NCI-H2081 (cell line): ENCODE measurements around the gene RYR3.
A peak's percentile ranks its signal among the peaks of the same experiment; 100 is the strongest.
"Not testable (repeated sequence)": the region's sequence is repeated elsewhere in the genome, so short reads cannot be mapped to it uniquely, and the experiment has no call there.

Source experiments
- DNase-seq, 2 experiments: peaks; one replicate each; lab custom pipeline; 2025; lab: John Stamatoyannopoulos, UW

The RYR3 gene

GRCh38 chr15:33584797-33585196 lies 274.0 kb downstream of the RYR3 start:
- no peak for DNase-seq

DNA sequence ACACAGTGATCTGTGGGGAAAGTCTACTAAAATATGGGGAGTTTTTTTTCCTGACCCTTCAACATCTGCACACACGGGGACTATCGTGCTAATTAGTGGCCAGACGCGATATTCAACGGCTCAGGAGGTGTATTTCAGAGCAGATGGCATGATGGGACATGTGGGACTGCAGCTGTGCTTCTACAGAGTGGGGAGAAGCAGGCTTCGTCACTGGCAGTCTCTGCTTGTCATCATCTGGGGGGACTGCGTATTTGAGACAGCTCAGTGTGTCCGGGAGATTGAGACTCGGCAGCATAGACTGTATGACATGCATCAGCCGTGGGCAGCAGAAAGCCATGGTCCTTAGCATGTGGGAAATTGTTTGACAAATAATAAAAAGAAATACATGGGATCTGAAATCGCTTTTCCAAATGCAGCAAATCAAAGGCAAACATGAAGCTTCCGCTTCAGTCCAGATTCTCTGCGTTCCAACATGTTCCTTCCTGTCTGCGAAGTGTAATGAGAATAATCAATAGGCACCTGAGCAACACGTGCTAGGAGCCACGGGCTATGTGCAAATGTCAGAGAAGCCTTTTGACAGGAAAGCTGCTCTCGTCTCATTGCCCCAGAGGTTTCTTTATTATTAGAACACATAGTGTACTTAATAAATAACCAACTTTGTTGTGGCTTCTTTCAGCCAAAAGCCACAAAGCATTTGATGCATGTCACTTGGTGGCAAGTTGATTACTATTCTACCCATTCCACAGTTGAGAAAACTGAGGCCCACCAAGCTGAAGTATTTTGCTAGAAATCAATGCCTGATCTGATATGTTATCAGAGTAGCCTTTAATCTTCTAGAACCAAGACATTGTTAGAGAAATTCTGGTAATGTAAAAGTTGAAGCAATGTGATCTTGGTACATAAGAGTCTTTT lies 276.3 kb downstream of the RYR3 start:
- DNase-seq: no peak

GRCh38 chr15:33587773-33588172 lies 277.0 kb downstream of the RYR3 start:
- DNase-seq: no peak

DNA sequence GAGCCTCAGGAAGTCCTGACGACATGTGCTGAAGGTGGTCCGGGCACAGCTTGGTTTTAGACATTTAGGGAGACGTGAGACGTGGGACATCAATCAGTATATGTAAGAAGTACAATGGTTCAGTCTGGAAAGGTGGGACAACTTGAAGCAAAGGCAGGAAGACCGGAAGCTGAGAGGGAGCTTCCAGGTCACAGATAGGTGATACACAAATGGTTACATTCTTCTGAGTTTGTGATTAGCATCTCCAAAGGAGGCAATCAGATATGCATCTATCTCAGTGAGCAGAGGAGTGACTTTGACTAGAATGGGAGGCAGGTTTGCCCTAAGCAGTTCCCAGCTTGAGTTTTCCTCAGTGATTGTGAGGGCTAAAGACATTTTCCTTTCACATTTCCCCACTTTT lies 282.1 kb downstream of the RYR3 start:
- DNase-seq: no peak

- not testable (repeated sequence) for DNase-seq
These were observed 287.6 kb downstream of the RYR3 start for GRCh38 chr15:33598382-33598781.

GRCh38 chr15:33600212-33600611 lies 289.4 kb downstream of the RYR3 start:
- DNase-seq: no peak

- no peak for DNase-seq
These were observed 290.7 kb downstream of the RYR3 start for GRCh38 chr15:33601461-33601860.

GRCh38 chr15:33608714-33609113 lies 297.9 kb downstream of the RYR3 start:
- DNase-seq: no peak

- no peak for DNase-seq
These were observed 302.0 kb downstream of the RYR3 start for GRCh38 chr15:33612721-33613304.

- DNase-seq: no peak
These were observed 305.7 kb downstream of the RYR3 start for GRCh38 chr15:33616475-33616874.

DNA sequence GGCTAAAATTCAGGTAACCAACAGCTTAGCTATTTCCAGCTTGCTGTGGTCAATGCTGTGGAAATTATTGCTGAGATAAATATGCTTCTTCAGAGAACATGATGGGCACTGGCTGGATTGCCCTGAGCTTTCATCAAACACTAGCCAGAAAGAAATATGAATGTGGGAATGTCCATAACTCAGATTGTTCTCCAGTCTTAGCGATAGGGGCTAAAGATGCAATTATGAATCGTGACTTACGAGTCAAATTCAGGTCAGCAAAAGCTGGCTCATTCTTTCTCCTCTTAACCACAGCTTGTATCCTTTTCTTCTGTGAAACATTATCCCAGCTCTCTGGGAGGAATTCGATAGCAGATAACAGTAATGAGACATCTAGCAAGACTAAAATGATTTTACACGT lies 307.6 kb downstream of the RYR3 start:
- DNase-seq: no peak

DNA sequence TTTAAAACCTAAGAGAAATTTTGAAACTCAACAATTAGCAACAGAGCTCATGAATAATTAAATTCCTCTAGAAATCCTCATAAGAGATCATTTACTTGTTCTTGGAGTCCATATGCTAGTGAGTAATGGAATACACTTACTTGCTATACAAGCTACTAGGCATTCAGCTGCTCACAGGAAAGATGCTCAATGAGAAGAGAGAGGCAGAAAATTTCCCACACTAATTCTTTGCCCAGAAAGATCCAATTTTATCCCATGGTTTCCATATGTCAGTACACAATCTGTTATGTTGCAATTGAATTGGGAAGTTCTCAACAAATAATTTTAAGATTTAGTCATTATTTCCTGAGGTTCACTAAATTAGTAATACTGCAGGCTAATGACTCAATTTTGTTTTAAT lies 310.4 kb downstream of the RYR3 start:
- no peak for DNase-seq

GRCh38 chr15:33623010-33623409 lies 312.2 kb downstream of the RYR3 start:
- no peak for DNase-seq

DNA sequence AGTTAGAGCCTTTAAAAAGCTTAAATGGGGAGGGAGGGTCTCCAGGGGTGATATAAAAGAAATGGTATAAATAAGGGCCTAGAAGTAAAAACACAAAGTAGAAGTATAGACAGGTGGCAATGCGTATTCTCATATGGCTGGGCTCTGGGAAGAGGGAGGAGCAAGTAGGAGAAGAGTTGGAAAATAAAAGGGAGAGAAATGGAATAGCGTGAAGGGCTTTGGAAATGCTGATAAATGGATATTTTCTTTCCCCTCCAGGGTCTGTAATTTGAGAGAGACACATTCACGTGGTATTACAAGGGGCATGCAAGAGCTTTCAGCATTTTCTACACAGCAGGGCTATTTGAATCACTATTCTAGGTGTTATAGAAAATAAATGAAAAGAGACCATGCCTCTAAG lies 313.7 kb downstream of the RYR3 start:
- no peak for DNase-seq

DNA sequence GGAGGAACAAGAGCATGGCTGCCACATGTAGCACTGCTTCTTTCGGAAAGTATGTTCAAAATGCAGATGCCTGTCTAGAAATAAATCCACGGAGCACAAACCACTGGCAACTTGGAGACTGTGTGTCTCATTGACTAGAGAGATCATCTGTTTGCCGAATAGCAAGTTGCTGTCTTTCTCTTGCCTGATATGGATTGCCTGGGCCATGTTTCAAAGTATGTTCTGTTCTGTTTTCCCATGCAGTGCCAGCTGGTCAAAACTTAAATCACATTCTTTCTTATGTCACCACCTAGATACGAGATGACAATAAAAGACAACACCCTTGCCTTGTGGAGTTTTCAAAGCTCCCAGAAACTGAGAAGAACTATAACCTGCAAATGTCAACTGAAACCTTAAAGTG lies 318.9 kb downstream of the RYR3 start:
- no peak for DNase-seq

- no peak for DNase-seq
These were observed 325.5 kb downstream of the RYR3 start for GRCh38 chr15:33636234-33636633.

DNA sequence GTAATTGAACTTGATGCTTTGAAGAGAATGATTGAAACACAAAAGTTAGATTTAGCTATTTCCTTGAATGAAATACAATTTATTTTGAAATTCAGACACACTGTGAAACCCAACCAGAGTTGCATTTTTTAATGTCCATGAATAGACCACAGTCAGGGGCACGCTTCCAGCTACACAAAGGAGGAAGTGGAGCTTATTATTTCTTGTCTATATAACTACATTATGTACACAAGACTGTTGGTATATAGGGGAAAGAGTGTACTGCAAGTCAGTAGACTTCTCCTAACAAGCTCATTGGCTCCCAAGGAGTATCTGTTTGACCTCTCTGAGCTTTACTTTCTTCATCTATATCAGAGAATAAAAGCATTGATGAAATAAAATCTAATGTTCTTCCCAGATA lies 326.2 kb downstream of the RYR3 start:
- peak in 1 of 2 experiments; percentile 12 for DNase-seq

DNA sequence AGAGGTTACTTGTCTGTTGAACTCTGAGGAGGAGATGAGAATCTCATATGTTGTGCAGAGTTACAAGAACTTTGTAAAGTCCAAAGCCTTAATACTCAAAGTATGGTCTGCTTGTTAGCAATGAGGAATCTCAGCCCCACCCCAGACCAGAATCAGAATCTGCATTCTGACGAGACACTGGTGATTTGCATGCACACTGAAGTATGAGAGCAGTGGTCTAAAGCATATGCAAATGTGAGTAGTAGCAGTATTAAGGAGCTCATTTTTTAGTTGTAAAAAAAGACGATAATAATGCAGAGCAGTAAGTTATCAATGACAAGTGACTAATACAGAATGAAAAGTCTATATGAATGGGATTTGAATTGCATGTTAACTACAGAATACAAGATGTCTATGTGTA lies 327.7 kb downstream of the RYR3 start:
- DNase-seq: no peak

DNA sequence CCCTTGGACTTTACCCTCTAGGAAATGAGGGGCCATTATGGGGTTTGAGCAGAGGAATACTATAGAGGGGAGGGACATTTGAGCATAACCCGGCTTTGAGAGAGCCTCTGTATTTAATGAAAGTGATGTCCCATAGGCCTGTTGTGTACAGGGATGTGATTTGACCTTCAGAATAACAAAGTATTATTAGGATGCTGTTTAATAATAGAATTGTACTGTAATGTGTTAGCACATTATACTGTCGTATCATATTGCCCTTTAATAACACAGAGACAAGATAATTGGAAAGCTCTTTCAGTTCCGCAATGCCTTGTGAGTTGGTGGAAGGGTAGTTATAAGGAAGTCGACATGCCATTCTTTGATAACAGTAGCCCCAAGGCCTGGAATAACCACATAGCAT lies 328.3 kb downstream of the RYR3 start:
- DNase-seq: no peak

GRCh38 chr15:33639456-33639855 lies 328.7 kb downstream of the RYR3 start:
- no peak for DNase-seq

DNA sequence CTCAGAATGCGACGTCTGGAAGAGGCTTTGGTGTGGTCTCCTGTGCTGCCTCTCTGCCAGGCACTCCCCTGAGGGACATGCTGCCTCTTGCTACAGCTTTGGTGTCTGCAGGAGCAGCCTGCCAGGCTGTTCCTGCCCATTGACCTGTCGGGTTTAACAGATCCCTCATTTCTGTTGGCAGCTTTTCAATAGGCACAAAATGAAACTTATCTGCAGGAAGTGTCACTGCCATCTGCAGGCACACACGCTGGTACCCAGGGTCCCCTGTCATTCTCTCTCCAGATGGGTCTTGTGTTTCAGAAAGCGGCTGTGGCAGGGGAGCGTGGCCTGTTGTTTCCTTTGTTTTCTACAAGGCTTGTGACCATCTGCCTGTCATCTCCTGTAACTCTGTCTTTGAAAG lies 329.2 kb downstream of the RYR3 start:
- peak; percentile 42 to 79 for DNase-seq

- DNase-seq: no peak
These were observed 330.3 kb downstream of the RYR3 start for GRCh38 chr15:33641069-33641468.

DNA sequence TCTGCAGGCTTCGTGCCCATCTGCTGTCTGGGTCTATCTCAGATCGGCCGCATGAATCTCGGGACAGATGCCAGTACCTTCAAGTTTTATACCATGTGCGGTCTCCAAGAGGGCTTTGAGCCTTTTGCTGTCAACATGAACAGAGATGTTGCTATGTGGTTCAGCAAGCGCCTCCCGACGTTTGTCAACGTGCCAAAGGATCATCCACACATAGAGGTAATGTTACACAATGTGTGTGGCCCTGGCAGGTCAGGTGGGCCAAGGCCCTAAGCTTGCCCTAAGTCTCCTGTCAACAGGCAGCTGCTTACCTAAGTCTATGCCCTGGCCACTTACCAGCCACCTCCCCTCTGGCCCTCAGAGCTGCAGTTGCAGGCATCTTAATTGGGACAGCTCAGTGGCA lies 333.5 kb downstream of the RYR3 start:
- DNase-seq: no peak

GRCh38 chr15:33646744-33647143 lies 336.0 kb downstream of the RYR3 start:
- no peak for DNase-seq
